GM06990 (cell line): Measurements from ENCODE around the gene SMKR1.
"Not testable (repeated sequence)": the region's sequence is repeated elsewhere in the genome, so short reads cannot be mapped to it uniquely, and the experiment has no call there.

Source experiments
- DNase-seq: peaks from one replicate; pipeline ENCODE4 v3.0.0-alpha.2; 2011; ENCODE audit not compliant: insufficient read length; ENCODE audit errors: extremely low read depth
- H3K27me3 ChIP-seq: replicated peaks from 2 replicates; pipeline ENCODE4 v1.6.0; 2011; ENCODE audit warnings: low read length; ENCODE audit not compliant: control insufficient read depth, insufficient read depth
- H3K36me3 ChIP-seq: 2 replicates; pipeline ENCODE4 v1.5.1; 2011; ENCODE audit warnings: low read length; ENCODE audit not compliant: control insufficient read depth, insufficient read depth
- H3K4me3 ChIP-seq: replicated peaks from 2 replicates; pipeline ENCODE4 v1.5.1; 2011; ENCODE audit warnings: low read depth, mild to moderate bottlenecking, control low read depth, low read length
- CTCF ChIP-seq: IDR thresholded peaks from 2 replicates; pipeline ENCODE4 v1.5.1; 2011; ENCODE audit warnings: low read length, control low read depth, mild to moderate bottlenecking, inconsistent platforms; ENCODE audit not compliant: insufficient read depth, poor library complexity, severe bottlenecking

SMKR1 gene

GRCh38 chr7:129479831-129480230, 22.5 kb upstream of the SMKR1 start:
- DNase-seq = no peak
- Histone ChIP-seq H3K4me3 (no peak overlapping the region), H3K27me3 (no peaks in the 10 kb centered on the region), H3K36me3 (no peaks in the 10 kb centered on the region)
- TF ChIP-seq CTCF = no peak

GRCh38 chr7:129480674-129481363, 21.5 kb upstream of the SMKR1 start:
- no peak for TF ChIP-seq CTCF

GRCh38 chr7:129481376-129481775, 21.0 kb upstream of the SMKR1 start:
- H3K36me3 ChIP-seq, H3K27me3 ChIP-seq, DNase-seq, H3K4me3 ChIP-seq: not testable (repeated sequence)

More at GRCh38 chr7:129480674-129481363, 21.5 kb upstream of the SMKR1 start:
- Histone ChIP-seq H3K36me3 (no peaks in the 10 kb centered on the region), H3K27me3 (no peaks in the 10 kb centered on the region), H3K4me3 (no peak overlapping the region)
- no peak for DNase-seq

GRCh38 chr7:129482781-129483180, 19.6 kb upstream of the SMKR1 start:
- TF ChIP-seq CTCF = no peak
- Histone ChIP-seq H3K4me3 (no peak overlapping the region), H3K27me3 (no peaks in the 10 kb centered on the region), H3K36me3 (no peaks in the 10 kb centered on the region)
- DNase-seq = no peak

- Histone ChIP-seq H3K27me3 (no peaks in the 10 kb centered on the region), H3K36me3 (no peaks in the 10 kb centered on the region), H3K4me3 (no peak overlapping the region)
- no peak for DNase-seq
- no peak for TF ChIP-seq CTCF
Observed at GRCh38 chr7:129489491-129489890, 12.8 kb upstream of the SMKR1 start.

GRCh38 chr7:129492391-129492790, 9.9 kb upstream of the SMKR1 start:
- no peaks in the 10 kb centered on the region for H3K27me3 ChIP-seq
- H3K4me3 ChIP-seq = no peak overlapping the region
- H3K36me3 ChIP-seq = no peaks in the 10 kb centered on the region
- no peak for TF ChIP-seq CTCF
- DNase-seq = no peak
